Measurements from ENCODE around the gene PHLDA3. TPM values are rescaled to one million over a fixed set of nuclear protein-coding genes. Genes with fewer than 3 reads are reported as not detected.

Gene PHLDA3
- total and polyA plus RNA-seq, 2 donors (not counting 3 experiments of a cell fraction or from before 2014, with no cell fraction given): 21.4 to 29.5 TPM

- Histone ChIP-seq H3K27ac (ENCODE audit: insufficient read depth, low read depth, low read length) (no peak overlapping the region), H3K4me1 (ENCODE audit: control insufficient read depth, extremely low read depth, insufficient read depth, low read length) (no peaks in the 10 kb centered on the region), H2AFZ (ENCODE audit: low read depth, low read length) (no peak overlapping the region), H4K20me1 (replicated peaks; ENCODE audit: control insufficient read depth, extremely low read depth, insufficient read depth, low read length) (no peaks in the 10 kb centered on the region), H3K27me3 (ENCODE audit: control insufficient read depth in 2 of 2, insufficient read depth in 2 of 2, low read length in 2 of 2) (no peaks in the 10 kb centered on the region), H3K36me3 (ENCODE audit: control insufficient read depth in 2 of 2, extremely low read depth in 1 of 2, insufficient read depth in 2 of 2, low read length in 2 of 2) (no peaks in the 10 kb centered on the region), H3K79me2 (ENCODE audit: control insufficient read depth, insufficient read depth, low read length) (no peaks in the 10 kb centered on the region), H3K9ac (replicated peaks; ENCODE audit: extremely low read depth, insufficient read depth, low read length) (no peak overlapping the region), H3K4me3 (replicated peaks in 1 of 3; ENCODE audit: insufficient read depth in 1 of 3, low read depth in 1 of 3, low read length in 3 of 3) (no peak overlapping the region), H3K4me2 (ENCODE audit: insufficient read depth, low read length) (no peak overlapping the region), H3K9me1 (replicated peaks; ENCODE audit: control insufficient read depth, extremely low read depth, insufficient read depth, low read length) (no peaks in the 10 kb centered on the region), H3K9me3 (replicated peaks; ENCODE audit: control insufficient read depth, insufficient read depth, low read length) (no peaks in the 10 kb centered on the region)
- TF ChIP-seq EZH2 (IDR thresholded peaks at IDR 0.05; ENCODE audit: borderline replicate concordance, low read depth, low read length, severe bottlenecking) (no peak), POLR2A (IDR thresholded peaks at IDR 0.05; ENCODE audit: low read depth, low read length) (no peak), POLR2AphosphoS5 (IDR thresholded peaks at IDR 0.05; ENCODE audit: insufficient read depth, low read depth, low read length) (no peak), JUN (IDR thresholded peaks at IDR 0.05; ENCODE audit: borderline replicate concordance, insufficient read depth, insufficient read length, low read depth) (no peak), MYC (IDR thresholded peaks at IDR 0.05; ENCODE audit: low read depth, low read length) (no peak), FOS (IDR thresholded peaks at IDR 0.05; ENCODE audit: borderline replicate concordance, insufficient read depth, low read length) (no peak), GATA2 (IDR thresholded peaks at IDR 0.05; ENCODE audit: insufficient read depth, insufficient read length, low read depth, low read length) (no peak), CTCF (IDR thresholded peaks at IDR 0.05; ENCODE audit: extremely low read depth in 1 of 2, insufficient read depth in 1 of 2, low read depth in 1 of 2, low read length in 2 of 2) (no peak)
- TF ChIP-seq, protein P1, sequence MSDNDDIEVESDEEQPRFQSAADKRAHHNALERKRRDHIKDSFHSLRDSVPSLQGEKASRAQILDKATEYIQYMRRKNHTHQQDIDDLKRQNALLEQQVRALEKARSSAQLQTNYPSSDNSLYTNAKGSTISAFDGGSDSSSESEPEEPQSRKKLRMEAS (IDR thresholded peaks at IDR 0.05; ENCODE audit: insufficient read depth, insufficient read length): no peak
- BruUV-seq (replicated peaks): no TSS peak
- DNase-seq (ENCODE audit: low read depth, low spot score) (no peak), FAIRE-seq (no peak)
- ChIA-PET CTCF (interaction anchor here (1.6 to 26.3 kb wide), 2 partner anchors 27 to 83 kb away, joined by 5 to 1317 read pairs; no protein-coding TSS in a partner anchor), POLR2A (no interaction called here)
- dilution Hi-C loops (cut with MboI; ENCODE audit: extremely low pct_ligation_motif_present, low sequenced_read_pairs) (loop anchor here (5.0 kb wide), 1 partner anchor 41 kb away; no protein-coding TSS in a partner anchor), intact Hi-C loops (cut with micrococcal nuclease) (no loop called here)
Measured at GRCh38 chr1:201518071-201518470, 49.1 kb upstream of the PHLDA3 start.
